KBM-7 (cell line): Measurements from ENCODE around the gene CDA.

ENCODE experiments used
- DNase-seq: peaks from one replicate; pipeline ENCODE4 v3.0.0-alpha.2; 2015
- in situ Hi-C: fragments of 300-500 bp; cut with MboI; formaldehyde crosslinking; loops from 2 replicates; pipeline ENCODE4 v1.14.3; 2020; ENCODE audit warnings: low sequenced_read_pairs, low pct_unique_long_range_greater_than_20kb, mixed read lengths

CDA gene

DNA sequence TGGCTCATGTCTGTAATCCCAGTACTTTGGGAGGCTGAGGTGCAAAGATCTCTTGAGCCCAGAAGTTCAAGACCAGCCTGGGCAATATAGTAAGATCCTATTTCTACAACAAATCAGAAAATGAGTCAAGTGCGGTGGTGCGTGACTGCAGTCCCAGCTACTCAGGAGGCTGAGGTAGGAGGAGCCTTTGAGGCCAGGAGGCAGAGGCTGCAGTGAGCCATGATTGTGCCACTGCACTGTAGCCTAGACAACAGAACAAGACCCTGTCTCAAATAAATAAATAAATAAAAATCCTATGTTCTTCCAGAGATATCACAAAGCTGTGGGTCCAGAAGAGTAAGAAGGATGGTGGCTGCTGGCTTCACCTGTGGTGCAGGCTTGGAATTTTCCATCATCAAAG lies 22.1 kb downstream of the CDA start:
- DNase-seq, result no peak
- in situ Hi-C loops, result no loop called here

DNA sequence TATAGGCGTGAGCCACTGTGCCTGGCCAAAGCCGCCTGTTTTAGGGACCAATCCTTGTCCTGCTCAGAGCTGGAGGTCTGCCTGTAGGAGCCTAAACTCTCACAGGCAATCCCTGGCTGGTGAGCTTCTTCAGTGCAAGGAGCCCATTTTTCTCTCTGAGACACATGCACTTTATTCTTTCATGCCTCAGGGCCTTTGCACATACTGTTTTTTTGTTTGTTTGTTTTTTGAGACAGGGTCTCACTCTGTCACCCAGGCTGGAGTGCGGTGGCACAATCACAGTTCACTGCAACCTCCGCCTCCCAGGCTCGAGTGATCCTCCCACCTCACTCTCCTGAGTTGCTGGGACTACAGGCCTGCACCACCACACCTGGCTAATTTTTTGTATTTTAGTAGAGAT lies 22.8 kb downstream of the CDA start:
- in situ Hi-C loops, result no loop called here
- no peak for DNase-seq

DNA sequence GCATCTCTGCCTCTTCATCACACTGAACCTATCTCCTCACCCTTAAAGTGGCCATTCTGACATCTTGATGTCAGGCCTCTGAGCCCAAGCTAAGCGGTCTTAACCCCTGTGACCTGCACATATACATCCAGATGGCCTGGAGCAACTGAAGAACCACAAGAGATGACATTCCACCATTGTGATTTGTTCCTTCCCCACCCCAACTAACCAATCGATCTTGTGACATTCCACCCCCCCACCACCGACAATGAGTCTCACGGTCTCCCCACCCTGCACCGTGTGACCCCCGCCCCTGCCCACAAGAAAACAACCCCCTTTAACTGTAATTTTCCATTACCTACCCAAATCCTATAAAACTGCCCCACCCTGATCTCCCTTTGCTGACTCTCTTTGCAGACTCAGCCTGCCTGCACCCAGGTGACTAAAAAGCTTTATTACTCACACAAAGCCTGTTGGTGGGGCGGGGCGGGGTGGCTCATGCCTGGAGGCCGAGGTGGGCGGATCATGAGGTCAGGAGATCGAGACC lies 23.4 kb downstream of the CDA start:
- in situ Hi-C loops, result no loop called here
- no peak for DNase-seq

DNA sequence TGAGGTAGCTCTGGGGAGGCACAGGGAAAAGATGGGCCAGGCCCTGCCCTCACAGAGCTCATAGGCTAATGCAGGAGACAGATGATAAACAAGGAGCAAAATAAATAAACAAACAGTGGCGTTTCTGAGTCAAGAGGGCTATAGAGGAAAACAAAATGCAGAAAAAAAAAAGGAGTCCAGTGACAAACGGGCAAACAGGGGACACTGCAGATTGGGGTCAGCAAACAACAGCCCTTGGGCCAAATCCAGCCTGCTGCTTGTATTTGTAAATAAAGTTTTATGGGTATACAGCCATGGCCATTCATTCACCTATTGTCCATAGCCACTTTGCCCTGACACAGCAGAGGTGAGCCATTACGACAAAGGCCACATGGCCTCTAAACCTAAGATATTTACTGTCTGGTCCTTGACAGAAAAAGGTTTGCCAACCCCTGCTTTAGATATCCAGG lies 25.3 kb downstream of the CDA start:
- DNase-seq, result no peak

DNA sequence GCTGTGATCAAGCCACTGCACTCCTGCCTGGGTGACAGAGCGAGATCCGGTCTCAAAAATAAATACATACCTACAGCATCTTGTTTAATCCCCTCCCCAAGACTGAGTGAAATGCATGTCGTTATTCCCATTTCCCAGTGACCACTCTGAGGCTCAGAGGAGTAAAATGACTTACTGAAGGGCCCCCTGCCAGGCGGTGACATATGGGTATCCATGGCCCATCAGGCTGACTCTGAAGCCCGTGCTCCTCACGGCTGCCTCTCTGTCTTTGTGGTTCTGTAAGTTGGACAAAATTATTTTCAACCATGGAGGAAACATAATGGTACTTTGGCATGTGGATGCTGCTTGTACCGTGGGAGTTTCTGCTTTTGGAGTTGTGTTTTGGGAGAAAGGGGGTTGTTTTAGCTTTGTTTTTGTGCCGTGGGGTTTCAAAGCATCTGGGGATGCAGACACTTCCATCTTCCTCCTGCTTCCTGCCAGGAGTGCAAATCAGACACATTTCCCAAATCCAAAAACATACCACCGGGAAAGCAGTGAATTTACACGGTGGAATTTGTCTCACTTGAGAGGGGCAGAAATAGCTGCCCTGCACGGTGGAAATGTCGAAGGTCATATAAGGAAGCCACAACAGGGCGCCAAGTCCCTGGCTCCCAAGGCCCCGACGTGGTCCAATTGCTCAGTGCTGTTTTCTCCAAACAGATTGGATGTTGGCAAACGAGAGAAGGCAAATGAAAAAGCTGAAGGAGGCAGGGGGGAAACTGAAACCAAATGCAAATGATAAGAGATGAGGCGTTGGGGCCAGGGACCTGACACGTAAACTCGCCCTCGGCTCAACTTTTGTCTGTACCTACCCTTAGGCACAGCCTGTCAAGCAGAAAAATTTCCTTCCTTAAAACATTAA lies 27.3 kb downstream of the CDA start:
- DNase-seq, result no peak
- in situ Hi-C loops, result no loop called here

More for the DNA sequence above, 25.3 kb downstream of the CDA start:
- in situ Hi-C loops, result no loop called here

DNA sequence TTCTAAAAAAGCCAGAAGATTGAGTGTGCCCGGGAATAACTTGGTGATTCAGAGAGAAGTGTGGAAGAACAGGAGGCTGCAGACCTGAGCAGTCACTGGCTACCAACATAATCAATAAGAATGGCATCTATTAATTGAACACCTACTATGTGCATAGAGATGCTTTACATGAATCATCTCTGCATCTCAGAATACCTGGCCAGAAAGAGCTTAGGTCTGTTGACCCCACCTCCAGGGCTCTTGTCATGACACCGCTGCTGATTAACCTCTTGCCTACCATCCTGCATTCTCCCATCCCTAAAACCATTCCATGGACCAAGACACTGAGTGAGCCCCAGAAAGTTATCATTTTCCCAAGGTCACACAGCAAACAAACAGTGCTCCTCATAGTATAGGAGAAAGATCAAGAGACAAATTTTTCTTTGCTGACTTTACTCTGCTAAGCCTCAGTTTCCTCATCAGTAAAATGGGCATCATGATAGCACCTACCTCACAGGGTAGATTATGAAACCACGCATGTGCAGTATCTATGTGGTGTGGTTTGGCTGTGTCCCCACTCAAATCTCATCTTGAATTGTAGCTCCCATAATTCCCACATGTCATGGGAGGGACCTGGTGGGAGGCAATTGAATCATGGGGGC lies 28.1 kb downstream of the CDA start:
- no peak for DNase-seq
- in situ Hi-C loops, result no loop called here

DNA sequence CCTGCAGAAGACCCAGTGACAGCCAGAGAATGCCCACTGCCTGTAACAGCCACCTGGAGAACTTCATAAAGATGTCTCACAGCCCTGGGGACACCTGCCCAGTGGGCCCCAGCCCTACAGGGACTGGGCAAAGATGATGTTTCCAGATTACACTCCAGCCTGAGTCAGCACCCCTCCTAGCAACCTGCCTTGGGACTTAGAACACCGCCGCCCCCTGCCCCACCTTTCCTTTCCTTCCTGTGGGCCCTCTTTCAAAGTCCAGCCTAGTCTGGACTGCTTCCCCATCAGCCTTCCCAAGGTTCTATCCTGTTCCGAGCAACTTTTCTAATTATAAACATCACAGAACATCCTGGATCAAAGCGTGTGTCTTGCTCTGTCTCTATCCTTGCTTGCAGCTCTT lies 29.7 kb downstream of the CDA start:
- DNase-seq, result no peak
- in situ Hi-C loops, result no loop called here

DNA sequence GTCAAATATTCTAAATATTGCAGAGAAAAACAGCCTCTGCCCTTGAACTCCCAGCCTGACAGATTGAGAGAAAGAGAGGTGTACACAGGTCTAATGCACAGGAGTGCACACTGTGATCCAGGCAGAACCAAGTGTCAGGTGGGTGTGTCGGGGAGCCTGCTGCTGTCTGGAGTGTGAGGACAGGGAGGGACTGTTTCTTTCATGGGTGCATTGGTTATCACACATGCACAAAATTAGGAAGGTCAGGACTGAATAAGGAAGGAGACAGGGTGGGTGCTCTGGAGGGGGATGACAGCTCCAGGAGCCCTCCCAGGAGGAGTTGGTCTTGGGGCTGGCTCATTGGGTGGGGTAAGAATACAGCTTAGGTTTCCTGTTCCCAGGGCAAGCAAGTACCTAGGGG lies 31.1 kb downstream of the CDA start:
- no peak for DNase-seq
- in situ Hi-C loops, result no loop called here

DNA sequence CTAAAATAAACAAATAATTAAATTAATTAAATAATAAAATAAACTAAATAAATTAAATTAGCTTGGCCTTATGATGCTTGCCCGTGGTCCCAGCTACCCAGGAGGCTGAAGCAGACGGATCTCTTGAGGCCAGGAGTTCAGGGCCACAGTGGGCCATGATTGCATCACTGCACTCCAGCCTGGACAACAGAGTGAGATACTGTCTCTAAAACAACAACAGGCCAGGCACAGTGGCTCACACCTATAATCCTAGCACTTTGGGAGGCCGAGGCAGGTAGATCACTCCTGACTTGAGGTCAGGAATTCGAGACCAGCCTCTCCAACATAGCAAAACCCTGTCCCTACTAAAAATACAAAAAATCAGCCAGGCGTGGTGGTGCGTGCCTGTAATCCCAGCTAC lies 32.1 kb downstream of the CDA start:
- in situ Hi-C loops, result no loop called here
- DNase-seq, result no peak

DNA sequence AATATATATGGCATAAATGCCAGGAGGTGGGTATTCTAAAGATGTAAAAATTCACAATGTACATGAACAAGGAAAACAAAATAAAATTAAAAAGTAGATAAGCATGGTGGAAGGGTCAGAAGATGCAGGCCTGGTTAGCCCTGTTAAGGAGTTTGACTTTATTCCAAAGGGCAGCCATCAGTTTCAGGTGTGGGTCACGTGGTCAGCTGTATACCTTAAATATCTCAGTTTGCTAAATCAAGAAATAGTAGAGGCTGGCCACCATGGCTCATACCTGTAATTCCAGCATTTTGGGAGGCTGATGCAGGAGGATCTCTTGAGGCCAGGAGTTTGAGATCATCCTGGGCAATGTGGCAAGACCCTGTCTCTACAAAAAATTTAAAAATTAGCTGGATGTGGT lies 35.8 kb downstream of the CDA start:
- no peak for DNase-seq
- in situ Hi-C loops, result no loop called here

DNA sequence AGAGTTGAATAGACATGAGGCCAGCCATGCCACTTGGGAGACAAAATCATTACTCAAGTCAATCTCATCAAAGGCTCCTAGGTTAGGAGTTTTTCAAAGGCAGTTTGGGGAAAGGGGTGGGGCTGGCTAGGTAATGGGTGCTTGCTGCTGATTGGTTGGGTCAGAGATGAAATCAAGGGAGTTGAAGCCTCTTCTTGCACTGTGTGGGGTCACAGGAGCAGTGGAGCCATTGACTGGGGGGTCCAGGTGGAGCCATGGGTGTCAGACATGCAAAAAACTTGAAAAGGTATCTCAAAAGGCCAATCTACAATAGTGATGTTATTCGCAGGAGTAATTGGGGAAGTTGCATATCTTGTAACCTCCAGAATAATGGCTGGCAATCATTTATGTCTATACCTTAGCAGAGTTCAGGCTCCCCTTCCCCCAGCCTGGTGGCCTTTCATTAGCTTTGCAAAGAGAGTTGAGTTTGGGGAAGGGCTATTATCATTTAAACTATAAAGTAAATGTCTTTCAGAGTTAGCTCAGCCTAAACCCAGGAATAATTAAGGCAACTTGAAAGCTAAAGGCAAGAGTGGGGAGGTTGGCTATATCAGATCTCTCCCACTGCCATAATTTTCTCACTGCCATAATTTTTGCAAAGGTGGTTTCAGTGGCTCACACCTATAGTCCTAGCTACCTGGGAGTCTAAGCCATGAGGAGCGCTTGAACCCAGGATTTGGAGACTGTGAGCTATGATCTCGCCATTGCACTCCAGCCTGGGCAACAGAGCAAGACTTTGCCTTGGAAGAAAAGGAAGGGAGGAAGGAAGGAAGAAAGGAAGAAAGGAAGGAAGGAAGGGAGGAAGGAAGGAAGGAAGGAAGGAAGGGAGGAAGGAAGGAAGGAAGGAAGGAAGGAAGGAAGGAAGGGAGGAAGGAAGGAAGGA lies 36.5 kb downstream of the CDA start:
- no peak for DNase-seq
- in situ Hi-C loops, result no loop called here

DNA sequence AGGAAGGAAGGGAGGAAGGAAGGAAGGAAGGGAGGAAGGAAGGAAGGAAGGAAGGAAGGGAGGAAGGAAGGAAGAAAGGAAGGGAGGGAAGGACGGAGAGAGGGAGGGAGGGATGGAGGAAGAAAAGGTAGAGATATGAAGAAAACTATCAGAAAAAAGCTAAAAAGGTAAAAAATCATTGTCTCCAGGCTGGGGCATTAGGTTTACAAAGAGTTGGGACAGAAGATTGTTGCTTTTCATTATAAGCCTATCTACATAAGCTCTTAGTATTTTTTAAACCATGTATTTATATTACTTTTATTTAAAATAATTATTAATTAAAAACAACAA lies 37.2 kb downstream of the CDA start:
- no peak for DNase-seq
- in situ Hi-C loops, result no loop called here

DNA sequence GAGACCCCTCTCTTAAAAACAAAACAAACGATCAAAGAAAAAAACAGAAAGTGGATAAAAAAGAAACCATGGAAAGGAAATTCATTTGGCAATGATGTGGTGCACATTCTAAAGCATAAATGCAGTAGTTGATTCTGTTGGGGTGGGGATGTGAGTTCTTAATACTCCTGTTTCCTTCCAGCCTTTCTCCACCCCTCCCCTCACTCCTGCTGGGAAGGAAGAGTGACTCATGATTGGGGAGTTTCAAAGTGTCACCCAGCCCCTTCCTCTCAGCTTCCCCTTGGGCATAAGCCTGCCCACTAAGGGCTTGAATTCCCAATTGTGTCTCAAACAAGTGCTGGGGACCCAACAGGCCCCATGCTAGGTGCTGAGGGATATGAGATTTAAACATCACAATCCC lies 37.6 kb downstream of the CDA start:
- no peak for DNase-seq
- in situ Hi-C loops, result no loop called here

DNA sequence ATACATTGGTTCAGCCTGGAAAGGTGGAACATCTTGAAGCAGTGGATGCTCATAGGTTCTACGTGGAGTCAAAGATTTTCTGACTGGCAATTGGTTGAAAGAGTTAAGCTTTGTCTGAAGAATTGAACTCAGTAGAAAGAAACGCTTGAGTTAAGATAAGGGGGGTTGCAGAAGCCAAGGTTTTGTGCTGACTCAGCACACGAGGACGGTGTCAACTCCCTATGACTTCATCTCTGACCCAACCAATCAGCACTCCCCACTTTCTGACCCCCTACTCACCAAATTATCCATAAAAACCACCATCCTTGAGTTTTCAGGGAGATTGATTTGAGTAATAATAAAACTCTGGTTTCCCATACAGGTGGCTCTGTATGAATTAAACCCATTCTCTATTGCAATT lies 41.8 kb downstream of the CDA start:
- in situ Hi-C loops, result loop anchor here (10.0 kb wide), 1 partner anchor 56 kb away; no protein-coding TSS in a partner anchor

DNA sequence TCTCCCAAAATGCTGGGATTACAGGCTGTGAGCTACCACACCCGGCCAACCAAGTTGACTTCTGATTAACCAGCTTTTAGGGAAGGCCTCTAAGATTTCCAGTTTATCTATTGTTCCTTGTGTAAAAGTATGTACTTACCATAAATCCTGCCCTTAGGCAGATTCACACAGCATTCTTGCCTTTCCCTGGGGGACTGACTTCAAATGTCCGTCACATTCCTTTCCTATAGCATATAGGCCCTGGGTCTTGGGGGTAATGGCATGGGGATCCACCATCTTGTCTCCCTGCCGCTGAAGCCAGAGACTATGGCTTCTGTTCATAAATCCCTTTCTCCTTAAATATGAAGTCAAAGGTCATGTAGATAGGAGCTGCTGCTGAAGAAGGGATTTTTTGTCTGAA lies 43.5 kb downstream of the CDA start:
- DNase-seq, result no peak

More for the DNA sequence above, 41.8 kb downstream of the CDA start:
- DNase-seq, result no peak

DNA sequence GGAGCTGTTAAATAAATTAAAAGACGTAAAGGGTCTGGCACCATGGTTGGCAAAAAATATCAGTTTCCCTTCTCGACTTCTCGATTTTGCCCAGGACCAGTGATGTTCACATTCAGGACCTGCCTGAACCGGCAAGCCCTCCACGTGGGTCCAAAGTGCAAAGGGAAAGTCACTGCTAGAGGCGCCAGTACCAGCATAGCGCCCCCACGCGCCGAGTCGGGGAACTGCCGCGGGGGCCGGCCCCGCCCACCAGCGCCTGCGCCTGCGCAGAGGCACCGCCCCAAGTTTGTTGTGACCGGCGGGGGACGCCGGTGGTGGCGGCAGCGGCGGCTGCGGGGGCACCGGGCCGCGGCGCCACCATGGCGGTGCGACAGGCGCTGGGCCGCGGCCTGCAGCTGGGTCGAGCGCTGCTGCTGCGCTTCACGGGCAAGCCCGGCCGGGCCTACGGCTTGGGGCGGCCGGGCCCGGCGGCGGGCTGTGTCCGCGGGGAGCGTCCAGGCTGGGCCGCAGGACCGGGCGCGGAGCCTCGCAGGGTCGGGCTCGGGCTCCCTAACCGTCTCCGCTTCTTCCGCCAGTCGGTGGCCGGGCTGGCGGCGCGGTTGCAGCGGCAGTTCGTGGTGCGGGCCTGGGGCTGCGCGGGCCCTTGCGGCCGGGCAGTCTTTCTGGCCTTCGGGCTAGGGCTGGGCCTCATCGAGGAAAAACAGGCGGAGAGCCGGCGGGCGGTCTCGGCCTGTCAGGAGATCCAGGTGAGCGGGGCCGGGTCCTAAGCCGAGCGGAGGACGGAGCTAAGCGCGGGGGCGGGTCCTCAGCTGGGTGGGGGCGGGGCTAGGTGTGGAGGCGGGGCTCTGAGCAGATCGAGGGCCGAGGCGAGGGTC lies 44.5 kb downstream of the CDA start, which contains the start of gene PINK1:
Gene PINK1 (plus strand): TSS at position 269 of the 875 bp plus-strand sequence. CDS start 91 bp downstream, at position 360.
- in situ Hi-C loops, result loop anchor here (10.0 kb wide), 1 partner anchor 59 kb away; no protein-coding TSS in a partner anchor

More for the DNA sequence above, 43.5 kb downstream of the CDA start:
- in situ Hi-C loops, result loop anchor here (10.0 kb wide), 1 partner anchor 58 kb away; no protein-coding TSS in a partner anchor

DNA sequence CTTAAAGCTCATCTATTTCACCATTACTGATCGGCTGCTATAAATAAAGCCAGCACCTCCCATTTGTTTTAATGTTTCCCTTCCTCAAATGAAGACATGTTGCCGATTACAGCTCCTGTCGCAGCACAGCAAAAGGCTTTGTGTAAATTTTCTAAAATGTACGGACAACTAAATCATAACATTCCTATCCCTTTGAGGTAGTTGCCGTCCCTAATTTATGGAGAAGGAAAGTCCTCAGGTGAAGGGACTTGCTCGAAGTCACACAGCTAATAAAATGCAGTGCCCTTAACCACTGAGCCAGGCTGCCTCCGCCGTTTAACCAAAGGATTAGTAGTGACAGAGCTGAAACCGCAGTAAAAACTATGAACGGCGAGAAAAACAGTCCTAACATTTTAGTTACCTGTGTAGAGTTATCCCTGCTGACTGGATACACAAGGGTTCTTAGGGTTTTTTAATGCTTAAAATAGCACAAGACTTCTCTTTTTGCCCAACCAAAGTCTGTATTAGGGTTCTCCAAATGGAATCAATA lies 45.2 kb downstream of the CDA start:
- in situ Hi-C loops, result loop anchor here (10.0 kb wide), 1 partner anchor 59 kb away; no protein-coding TSS in a partner anchor
- DNase-seq, result peak; percentile 54

More for the DNA sequence above, 44.5 kb downstream of the CDA start, which contains the start of gene PINK1:
- DNase-seq, result peak; percentile 95

DNA sequence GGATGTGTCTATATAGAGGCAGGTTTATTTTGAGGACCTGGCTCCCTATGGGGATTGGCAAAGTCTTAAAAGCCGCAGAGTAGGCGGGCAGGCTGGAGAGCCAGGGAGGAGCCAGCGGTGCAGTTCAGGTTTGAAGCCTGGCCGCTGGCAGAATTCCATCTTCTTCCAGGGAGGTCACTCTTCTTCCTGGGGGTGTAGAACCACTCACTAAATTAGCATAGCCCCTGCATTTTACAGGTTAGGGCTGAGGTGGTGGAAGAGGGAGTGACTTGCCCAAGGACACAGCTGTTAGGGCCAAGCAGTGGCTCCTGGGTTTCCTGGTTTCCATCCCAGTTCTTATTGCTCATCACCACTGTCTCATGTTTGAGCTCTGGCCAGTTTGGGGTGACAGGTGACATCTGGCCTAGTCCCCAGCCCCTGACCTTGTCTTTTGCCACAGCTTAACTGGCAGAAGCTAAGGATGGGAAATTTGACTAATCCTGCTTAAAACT lies 45.7 kb downstream of the CDA start:
- peak; percentile 73 for DNase-seq
- in situ Hi-C loops, result loop anchor here (10.0 kb wide), 1 partner anchor 60 kb away; no protein-coding TSS in a partner anchor
